Measurements from ENCODE around the gene LMO7.

Gene LMO7

DNA sequence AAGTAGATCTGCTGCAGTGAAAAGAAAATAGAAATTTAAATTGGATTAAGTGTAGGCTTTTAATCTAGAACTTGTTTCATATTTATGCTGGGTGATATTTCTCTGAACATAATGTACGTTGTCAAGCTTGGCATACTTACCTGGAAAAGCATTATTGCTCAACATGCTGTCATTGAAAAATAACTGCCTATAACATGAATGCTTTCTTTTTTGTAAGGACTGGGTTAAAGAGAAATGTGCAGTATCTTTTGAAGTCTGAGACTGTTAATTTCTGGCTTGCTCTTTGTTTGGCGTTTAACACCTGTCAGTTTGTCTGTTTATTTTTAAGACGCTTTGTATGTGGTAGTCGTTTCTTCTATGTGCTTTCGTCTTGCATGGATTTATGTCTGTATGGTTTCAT is 175.2 kb downstream of the LMO7 start:
- no peak for DNase-seq

DNA sequence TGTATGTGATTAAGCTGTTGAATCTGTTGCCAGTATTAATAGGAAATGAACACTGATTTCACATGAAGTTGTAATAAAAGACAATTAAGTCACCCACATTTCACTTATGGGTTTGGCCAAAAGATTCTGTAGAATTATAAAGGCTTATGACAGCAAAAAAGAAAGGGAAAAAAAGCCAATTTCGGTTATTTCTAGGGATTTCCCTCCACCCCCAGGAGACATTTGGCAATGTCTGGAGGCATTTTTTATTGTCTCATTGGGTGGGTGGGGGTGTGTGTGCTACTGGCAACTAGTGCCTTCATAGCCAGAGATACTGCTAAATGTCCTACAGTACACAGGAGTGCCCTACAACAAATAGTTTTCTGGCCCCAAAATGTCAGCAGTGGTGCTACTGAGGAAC is 175.7 kb downstream of the LMO7 start:
- DNase-seq = no peak

DNA sequence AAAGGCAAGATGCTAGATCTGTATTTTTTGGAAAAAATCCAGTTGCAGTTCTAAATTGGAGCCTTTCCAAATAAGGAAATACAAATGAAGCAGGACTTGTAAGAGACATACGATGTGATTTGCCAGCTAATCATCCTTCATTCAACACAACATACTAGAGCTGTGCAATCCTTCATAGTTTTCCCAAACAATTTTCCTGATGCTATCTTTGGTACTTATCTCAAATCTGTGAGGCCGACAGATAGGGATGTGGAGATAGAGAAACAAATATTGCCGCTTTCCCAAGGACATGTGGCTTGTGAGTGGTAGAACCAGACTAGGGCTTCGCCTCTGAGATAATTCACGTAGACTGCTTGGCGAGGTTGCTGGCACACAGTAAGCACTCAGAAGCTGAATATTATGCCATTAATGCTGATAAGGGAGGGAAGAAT is 176.6 kb downstream of the LMO7 start:
- DNase-seq = no peak

DNA sequence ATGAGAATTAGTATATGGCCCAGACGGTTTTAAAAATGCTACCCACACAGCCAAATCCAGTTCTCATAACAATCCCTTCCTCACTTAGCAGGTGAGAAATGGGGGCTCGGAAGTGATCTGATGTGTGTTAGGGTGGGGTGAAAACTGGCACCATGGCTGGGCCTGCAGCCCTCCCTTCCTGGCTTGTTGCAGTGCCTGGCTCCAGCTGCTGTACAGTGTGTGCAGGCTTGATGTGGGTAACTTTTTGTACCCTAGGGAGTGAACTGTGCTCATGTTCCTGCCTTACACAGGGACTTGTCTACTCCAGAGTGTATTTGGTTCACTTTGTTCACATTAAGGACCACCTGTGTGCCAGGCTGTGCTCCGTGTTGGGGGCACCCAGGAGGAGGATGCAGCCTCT is 177.2 kb downstream of the LMO7 start:
- DNase-seq = no peak

DNA sequence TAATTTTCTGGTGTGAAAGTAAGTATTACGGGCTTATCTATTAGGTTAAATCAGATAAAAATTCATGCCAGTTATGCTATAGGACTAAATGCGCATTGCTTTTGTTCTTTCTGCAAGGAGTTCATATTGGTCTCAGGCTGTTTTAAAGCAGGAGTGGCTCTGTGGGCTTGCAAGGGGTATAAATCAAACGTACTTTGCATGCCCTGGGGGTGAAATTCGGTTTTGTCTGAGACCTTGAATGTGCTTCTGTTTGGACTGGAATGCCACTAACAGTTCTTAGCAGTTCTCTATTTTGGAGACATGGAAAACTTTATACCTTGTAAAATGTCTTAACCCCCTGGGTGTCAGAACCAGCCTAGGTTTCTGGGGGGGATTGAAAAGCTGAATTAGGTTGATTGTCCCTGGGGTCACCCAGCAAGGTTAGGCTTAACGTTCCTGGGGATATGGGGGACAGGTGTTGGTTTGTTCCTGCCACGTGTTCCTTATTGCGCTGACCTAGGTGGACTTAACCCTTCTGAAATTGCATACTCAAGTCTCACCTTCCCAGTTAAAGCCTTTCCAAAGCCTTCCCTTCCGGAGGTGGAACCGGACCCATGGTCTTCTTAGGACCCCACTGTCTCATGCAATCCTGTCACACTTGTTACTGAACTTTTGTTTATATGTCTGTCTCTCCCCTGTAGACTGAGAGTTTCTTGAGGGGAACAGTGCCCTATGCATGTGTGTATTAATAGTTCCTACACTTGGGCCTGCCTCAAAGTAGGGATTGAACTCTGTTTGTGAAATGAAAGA is 182.2 kb downstream of the LMO7 start:
- no peak for DNase-seq

DNA sequence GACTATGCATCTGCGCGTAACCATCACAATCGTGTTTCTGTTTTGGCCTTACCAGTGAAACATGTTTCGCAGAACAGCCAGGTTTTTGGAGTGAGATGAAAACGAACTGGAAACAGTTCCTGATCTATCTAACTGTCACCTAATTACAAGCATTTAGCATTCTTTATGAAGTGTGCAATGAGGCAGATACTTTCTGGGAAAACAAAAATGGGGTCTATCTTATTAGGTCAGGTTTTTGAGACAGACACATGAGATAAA is 182.8 kb downstream of the LMO7 start:
- DNase-seq = no peak

- DNase-seq = no peak
Measured at GRCh38 chr13:75825161-75825560, 189.0 kb downstream of the LMO7 start.

DNA sequence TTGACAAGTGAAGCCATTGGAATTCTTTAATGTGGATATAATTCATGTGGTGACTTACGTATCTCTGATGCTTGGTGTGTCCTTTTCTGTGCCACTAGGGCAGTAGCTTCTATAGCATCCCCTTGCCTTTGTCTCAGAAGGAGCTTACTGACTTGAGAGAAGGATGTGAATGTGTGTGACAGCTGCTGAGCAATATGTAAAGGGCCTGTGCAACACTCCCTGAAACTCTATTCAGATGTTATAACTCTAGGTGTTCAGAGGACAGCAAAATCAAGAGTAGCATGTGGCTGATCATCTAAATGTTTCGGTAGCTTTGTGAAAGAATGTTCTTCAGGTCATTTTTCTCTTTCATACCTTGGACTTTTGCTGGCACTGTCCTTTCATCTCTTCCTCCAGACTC is 189.5 kb downstream of the LMO7 start:
- no peak for DNase-seq

- DNase-seq = no peak
Measured at GRCh38 chr13:75826391-75826790, 190.3 kb downstream of the LMO7 start.

GRCh38 chr13:75829830-75830229 is 193.7 kb downstream of the LMO7 start:
- no peak for DNase-seq

DNA sequence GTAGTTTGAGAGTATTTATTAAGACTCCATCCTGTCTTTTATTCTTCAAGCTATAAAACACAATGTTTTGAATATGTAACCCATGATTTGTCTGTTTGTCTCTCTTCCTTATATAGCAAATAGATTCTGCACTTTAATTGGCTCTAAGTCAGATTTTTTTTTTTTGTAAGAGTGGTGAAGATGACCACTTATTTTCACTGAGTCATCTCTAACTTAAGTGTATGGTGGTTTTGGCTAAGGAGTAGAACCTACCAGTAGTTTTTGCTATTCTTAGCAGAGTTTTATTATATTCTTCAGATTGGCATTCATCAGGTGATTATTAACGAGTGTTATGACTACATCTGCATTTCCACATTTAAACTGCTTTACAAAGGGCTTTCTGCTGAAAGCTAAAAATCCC is 194.7 kb downstream of the LMO7 start:
- DNase-seq = no peak

DNA sequence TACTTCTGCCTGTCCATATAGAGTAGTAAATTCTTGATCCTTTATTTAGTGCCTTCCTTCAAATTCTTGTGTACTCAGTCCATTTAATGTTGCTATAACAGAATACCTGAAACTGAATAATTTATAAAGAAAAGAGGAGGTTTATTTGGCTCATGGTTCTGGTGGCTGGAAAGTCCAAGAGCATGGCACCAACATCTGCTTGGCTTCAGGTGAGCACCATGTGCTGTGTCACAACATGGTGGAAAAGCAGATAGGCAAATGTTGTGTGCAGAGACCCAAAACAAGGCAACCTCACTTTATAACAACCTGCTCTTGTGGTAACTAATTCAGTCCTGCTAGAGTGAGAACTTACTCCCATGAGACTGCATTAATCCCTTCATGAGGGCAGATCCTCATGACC is 195.3 kb downstream of the LMO7 start:
- DNase-seq = no peak

DNA sequence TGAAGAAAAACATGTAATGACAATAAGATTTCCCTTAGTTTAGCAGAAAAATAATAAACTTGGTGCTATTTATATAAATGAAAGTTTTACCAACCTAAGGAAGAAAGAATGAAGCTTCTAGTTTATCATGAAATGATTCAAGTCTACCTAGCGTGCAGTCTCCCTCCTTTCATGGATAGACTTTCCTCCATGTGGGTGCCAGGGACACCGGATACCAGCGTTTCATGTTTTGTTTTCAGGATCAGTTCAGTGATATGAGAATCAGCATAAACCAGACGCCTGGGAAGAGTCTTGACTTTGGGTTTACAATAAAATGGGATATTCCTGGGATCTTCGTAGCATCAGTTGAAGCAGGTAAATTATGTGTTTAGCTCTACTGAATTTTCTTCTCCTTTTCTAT is 196.7 kb downstream of the LMO7 start:
- no peak for DNase-seq

DNA sequence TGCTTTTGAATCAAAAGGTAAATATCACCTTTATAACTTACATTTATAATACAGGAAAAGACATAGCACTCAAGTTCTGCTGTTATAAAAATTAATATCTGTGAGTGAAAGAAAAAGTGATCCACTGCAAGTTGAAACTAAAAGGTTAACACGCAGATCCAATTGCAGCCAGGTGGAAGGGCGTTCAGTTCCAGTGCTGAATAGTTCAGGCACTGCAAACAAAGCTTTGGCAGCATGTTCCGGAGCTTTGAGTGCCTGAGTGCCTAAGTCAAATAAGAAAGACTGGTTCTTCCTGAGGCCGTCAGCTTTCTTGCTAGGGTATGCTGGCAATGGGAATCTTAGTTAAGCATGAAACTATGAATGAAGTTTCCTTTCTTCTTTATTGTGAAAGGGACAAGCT is 200.3 kb downstream of the LMO7 start:
- DNase-seq = no peak

- no peak for DNase-seq
Measured at GRCh38 chr13:75838366-75839005, 202.4 kb downstream of the LMO7 start.

- no peak for DNase-seq
Measured at GRCh38 chr13:75839406-75839805, 203.3 kb downstream of the LMO7 start.

DNA sequence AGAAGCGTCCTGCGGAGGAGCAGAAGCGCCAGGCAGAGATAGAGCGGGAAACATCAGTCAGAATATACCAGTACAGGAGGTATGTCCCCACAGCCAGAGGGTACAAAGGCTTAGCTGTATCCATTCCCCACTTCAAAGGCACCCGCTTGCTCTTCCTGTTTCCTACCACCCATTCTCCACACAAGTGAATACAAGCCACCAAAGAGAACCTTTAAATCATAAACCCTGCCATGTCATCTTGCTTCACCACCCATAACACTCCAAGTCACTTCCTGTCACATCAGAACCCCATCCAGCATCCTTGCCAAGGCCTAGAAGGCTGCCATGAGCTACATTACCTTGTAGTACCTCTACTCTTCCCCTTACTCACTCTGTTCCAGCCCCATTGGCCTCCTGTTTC is 205.8 kb downstream of the LMO7 start:
- no peak for DNase-seq

DNA sequence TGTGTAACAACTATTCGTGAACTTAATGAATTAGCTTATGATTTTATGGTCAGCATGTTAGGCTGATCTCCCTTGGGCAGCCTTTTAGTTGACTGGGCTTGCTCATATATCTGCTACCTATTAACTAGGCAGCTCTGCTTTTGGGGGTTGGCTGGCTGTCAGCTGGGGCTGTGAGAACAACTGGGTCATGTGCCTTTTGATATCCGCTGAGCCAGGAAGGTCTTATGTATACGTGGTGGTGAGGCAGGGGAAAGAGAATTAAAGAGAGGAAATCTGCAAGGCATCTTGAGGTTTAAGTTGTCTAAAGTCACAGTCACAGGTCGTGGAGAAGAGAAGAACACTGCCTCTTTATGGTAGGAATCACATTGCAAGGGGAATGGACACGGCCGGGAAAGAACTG is 206.9 kb downstream of the LMO7 start:
- no peak for DNase-seq

DNA sequence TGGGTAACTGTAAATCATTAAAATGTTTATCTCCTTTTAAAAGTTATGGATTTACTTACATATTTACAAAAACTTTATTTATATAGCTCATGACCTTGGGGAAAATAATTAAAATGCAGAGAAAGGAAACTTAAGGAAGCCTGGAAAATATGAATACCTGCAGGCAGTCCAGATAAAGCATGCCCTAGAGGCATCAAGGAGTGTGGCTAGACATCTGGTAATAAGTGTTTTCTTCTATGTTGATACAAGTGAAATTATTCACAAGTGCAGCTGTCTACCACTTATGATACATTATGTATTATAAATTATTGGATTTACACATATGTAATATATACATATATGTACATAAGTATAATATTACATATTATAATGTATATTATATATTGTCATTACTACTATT is 207.9 kb downstream of the LMO7 start:
- DNase-seq = no peak

DNA sequence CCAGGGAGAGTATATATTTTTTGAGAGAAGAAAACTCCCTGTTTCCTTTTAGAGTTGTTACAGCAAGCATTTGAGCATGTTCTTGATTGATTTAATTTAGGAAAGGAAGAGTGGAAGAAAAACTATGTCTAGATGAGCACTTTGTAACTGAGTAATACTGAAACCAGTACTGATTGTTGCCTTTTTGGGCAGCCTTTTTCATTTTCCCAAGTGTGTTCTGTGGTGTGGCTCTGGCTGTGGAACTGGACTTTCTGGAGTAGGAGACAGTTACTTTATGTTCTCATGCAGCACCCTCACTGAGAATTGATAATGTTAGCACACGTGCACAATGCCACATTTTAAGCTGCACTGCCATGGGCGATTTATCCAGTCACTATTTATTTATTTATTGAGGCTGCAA is 211.5 kb downstream of the LMO7 start:
- DNase-seq = no peak

DNA sequence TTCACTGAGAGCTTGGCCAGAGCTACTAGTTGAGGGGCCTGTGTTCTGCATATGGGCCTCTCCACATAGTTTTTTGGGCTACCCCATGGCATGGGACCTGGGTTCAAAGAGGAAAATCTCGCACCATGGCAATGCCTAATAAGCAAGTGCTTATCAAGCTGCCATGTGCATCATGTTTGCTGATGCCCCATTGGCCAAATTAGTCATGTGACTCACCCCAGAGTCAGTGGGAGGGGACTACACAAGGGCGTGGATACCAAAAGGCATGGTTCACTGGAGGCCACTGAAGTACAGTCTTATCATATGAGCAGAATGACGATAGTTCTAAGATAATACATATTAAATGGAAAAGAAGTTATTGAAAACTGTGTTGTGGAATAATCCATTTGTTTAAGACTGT is 214.8 kb downstream of the LMO7 start:
- no peak for DNase-seq

DNA sequence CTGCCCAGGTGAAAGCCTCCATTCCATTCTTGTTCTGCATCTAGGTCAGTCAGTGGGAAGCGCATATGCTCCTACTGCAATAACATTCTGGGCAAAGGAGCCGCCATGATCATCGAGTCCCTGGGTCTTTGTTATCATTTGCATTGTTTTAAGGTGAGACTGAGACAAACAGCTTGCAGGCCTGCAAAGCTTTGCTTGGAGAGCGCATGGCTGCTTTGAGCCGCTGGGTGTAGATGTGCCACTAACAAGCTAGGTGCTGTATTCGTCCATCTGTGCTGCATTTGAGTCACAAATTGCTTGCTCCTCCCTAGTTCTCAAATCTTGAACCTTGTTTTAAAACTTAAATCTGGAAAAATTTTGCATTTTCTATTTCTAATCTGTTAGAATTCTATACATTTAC is 219.1 kb downstream of the LMO7 start:
- no peak for DNase-seq

DNA sequence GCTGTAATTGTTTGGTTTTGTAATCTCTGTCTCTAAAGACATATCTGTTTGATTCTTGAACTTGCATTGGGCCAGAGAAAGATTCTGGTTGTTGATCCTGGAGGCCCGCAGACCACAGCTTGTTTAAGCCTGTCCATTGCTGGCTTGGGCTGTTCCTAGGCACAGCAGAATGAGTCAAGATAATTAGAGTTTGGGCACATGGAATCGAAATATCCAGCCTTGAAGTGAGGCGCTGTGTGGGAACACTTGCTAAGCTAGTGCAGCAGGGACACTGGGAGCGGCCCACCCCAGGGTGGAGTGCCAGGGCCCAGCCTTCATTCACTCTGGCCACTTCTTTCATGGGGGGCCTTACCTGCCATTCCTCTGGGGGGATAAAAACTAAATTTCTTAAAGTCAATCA is 219.7 kb downstream of the LMO7 start:
- DNase-seq = no peak

- no peak for DNase-seq
Measured at GRCh38 chr13:75857291-75857690, 221.2 kb downstream of the LMO7 start.

DNA sequence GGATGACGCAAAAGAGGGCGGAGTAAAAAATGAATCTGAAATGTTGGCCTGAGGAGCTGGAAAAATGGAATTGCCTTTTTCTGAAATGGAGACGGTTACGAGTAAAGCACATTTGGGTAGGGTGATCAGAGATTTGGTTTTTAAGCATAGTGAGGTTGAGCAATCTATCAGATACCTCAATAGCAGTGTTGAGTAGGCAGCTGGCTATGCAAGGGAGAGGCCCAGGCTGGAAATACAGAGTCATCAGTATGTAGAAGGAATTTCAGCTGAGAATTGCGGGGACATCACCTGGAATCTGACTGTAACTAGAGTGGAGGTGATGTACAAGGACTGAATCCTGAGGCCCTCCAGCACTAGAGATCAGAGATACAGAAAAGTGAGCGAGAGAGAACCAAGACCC is 224.8 kb downstream of the LMO7 start:
- no peak for DNase-seq
